ENCODE data around the gene TMEM221.
A peak's percentile ranks its signal among the peaks of the same experiment; 100 is the strongest.

Gene TMEM221

DNA sequence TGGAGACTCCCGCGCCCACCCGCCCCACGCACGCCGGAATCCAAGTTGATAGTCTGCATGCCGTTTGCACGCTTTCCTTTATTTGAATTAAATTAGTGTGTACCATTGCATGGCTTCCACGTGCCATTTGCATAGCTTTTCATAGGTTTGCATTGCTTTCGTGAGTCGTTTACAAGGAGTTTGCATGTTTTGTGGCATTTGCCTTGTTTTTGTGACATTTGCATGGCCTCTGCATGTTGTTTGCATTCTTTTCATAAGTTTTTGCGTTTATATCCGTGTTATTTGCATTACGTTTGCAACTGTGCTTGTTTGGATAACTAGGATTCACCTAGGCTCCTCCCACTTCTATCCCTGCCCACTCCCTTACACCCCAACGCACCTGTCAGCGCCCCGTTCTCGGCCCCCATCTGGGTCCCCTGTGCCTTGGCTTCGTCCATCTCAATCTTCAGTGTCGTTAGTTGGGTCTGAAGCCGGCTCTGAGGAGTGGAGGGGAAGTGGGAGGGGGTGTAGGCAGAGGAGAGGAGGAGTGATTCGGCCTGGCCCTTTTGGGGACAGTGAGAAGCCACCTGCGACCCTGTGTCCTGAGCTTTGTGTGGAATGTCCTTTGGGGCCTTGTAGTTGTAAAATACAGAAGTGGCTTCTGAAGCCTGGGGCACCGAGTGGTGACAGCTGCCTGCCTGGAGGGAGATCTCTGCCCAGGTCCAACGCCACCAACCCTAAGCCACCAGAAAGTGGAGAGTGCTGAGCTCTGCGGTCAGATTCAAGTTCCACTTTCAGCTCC, 56.9 kb downstream of the TMEM221 start:
- H3K4me3 ChIP-seq (ENCODE audit: low read length) = peak overlapping the region; percentile 63
- no peaks in the 10 kb centered on the region for H3K79me2 ChIP-seq (ENCODE audit: low read length)
- H3K27ac ChIP-seq (ENCODE audit: low read length) = no peak overlapping the region
- H3K9ac ChIP-seq (ENCODE audit: low read length) = peak overlapping the region; percentile 7; the same call in 1 of the 2 replicates
- H3K27me3 ChIP-seq (ENCODE audit: low read depth, low read length) = peaks cover 3% of the 10 kb centered on the region; the same call in 1 of the 2 replicates
- no peak for TF ChIP-seq EZH2phosphoT487 (IDR thresholded peaks at IDR 0.05; ENCODE audit: low read depth)
- TF ChIP-seq, protein P1, sequence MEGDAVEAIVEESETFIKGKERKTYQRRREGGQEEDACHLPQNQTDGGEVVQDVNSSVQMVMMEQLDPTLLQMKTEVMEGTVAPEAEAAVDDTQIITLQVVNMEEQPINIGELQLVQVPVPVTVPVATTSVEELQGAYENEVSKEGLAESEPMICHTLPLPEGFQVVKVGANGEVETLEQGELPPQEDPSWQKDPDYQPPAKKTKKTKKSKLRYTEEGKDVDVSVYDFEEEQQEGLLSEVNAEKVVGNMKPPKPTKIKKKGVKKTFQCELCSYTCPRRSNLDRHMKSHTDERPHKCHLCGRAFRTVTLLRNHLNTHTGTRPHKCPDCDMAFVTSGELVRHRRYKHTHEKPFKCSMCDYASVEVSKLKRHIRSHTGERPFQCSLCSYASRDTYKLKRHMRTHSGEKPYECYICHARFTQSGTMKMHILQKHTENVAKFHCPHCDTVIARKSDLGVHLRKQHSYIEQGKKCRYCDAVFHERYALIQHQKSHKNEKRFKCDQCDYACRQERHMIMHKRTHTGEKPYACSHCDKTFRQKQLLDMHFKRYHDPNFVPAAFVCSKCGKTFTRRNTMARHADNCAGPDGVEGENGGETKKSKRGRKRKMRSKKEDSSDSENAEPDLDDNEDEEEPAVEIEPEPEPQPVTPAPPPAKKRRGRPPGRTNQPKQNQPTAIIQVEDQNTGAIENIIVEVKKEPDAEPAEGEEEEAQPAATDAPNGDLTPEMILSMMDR (IDR thresholded peaks at IDR 0.05; ENCODE audit: low read depth, low read length) = no peak
- H2AFZ ChIP-seq (ENCODE audit: low read depth, low read length) = no peak overlapping the region
- no peaks in the 10 kb centered on the region for H3K9me3 ChIP-seq (ENCODE audit: insufficient read depth, low read length)
- H4K20me1 ChIP-seq (ENCODE audit: insufficient read depth, low read length) = no peaks in the 10 kb centered on the region
- peaks cover 7% of the 10 kb centered on the region for H3K4me1 ChIP-seq (ENCODE audit: low read length)
- H3K36me3 ChIP-seq (replicated peaks; ENCODE audit: low read depth, low read length) = no peaks in the 10 kb centered on the region
- H3K4me2 ChIP-seq (ENCODE audit: low read length) = peak overlapping the region; percentile 61

DNA sequence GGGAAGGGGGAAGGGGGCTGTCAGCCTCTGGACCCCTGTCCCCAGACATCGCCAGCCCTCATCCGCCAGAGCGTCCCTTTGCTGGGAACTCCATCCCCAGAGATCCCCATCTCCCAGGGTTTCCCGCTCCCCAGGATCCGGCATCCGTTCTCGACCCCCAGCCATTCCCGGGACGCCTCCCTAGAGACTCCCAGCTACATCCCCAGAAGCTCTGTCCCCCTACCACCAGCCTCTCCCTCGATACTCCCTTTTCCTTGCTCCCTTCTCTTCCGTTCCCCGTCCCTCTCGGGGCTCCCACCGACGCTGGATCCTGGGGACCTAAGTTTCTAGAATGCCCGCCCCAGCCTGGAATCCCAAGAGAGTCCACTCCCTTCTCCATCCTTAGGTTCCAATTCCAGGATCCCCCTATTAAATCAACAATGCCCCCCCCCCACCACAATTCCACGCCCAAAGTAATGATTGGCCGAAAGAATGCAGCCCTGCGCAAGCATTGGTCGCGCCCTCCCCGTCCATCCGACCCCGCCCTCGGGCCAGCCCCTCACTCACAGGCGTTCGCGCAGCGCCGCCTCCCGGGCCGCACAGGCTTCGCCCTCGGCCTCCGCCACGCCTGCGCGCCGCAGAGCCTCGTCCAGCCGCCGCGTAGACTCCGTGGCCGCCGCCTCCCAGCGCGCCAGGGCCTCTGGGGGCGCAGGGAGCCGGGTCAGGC, 57.6 kb downstream of the TMEM221 start:
- Histone ChIP-seq H3K4me3 (ENCODE audit: low read length) (peak overlapping the region; percentile 63), H3K4me2 (ENCODE audit: low read length) (peak overlapping the region; percentile 61), H3K79me2 (ENCODE audit: low read length) (no peaks in the 10 kb centered on the region), H3K27ac (ENCODE audit: low read length) (no peak overlapping the region), H3K9ac (ENCODE audit: low read length) (peak overlapping the region; percentile 29; the same call in 1 of the 2 replicates), H3K27me3 (ENCODE audit: low read depth, low read length) (peaks cover 3% of the 10 kb centered on the region; the same call in 1 of the 2 replicates), H3K36me3 (replicated peaks; ENCODE audit: low read depth, low read length) (no peaks in the 10 kb centered on the region), H3K4me1 (ENCODE audit: low read length) (peaks cover 7% of the 10 kb centered on the region), H3K9me3 (ENCODE audit: insufficient read depth, low read length) (no peaks in the 10 kb centered on the region), H4K20me1 (ENCODE audit: insufficient read depth, low read length) (no peaks in the 10 kb centered on the region), H2AFZ (ENCODE audit: low read depth, low read length) (peak overlapping the region; percentile 64; the same call in 1 of the 2 replicates)
- TF ChIP-seq EZH2phosphoT487 (IDR thresholded peaks at IDR 0.05; ENCODE audit: low read depth) = no peak
- TF ChIP-seq, protein P1 (IDR thresholded peaks at IDR 0.05; ENCODE audit: low read depth, low read length) = peak; percentile 51

GRCh38 chr19:17389957-17390664, 58.4 kb downstream of the TMEM221 start:
- H3K9ac ChIP-seq (ENCODE audit: low read length) = no peak overlapping the region
- no peak overlapping the region for H2AFZ ChIP-seq (ENCODE audit: low read depth, low read length)
- no peak overlapping the region for H3K27ac ChIP-seq (ENCODE audit: low read length)
- H3K9me3 ChIP-seq (ENCODE audit: insufficient read depth, low read length) = no peaks in the 10 kb centered on the region
- peaks cover 7% of the 10 kb centered on the region for H3K4me1 ChIP-seq (ENCODE audit: low read length)
- H3K79me2 ChIP-seq (ENCODE audit: low read length) = no peaks in the 10 kb centered on the region
- no peak for TF ChIP-seq EZH2phosphoT487 (IDR thresholded peaks at IDR 0.05; ENCODE audit: low read depth)
- TF ChIP-seq, protein P1 (IDR thresholded peaks at IDR 0.05; ENCODE audit: low read depth, low read length) = no peak
- H3K4me2 ChIP-seq (ENCODE audit: low read length) = peak overlapping the region; percentile 61
- peaks cover 3% of the 10 kb centered on the region; the same call in 1 of the 2 replicates for H3K27me3 ChIP-seq (ENCODE audit: low read depth, low read length)
- no peaks in the 10 kb centered on the region for H3K36me3 ChIP-seq (replicated peaks; ENCODE audit: low read depth, low read length)
- no peaks in the 10 kb centered on the region for H4K20me1 ChIP-seq (ENCODE audit: insufficient read depth, low read length)
- no peak overlapping the region for H3K4me3 ChIP-seq (ENCODE audit: low read length)

Data from OCI-LY3 (cell line).